Endothelial cell of umbilical vein (primary cell): ENCODE results near the gene GPR22.

Source experiments
- CTCF ChIP-seq, 2 donors: IDR thresholded peaks; 1 replicate in 1 of 2; 2 replicates in 1 of 2; pipeline ENCODE4 v1.5.1; 2011; ENCODE audit warnings: low read length in 2 of 2, mild to moderate bottlenecking in 2 of 2, moderate library complexity in 2 of 2, control low read depth in 1 of 2, inconsistent platforms in 1 of 2, low read depth in 1 of 2; ENCODE audit not compliant: insufficient read depth in 1 of 2; ENCODE audit errors: extremely low read depth in 1 of 2
- EZH2 ChIP-seq: IDR thresholded peaks from 2 replicates; pipeline ENCODE4 v1.6.1; 2012; ENCODE audit warnings: borderline replicate concordance, low read depth, mild to moderate bottlenecking, moderate library complexity, low read length, inconsistent platforms; ENCODE audit not compliant: severe bottlenecking
- FOS ChIP-seq: IDR thresholded peaks from 2 replicates; pipeline ENCODE4 v1.6.1; 2011; ENCODE audit warnings: mild to moderate bottlenecking, low read length, moderate library complexity, borderline replicate concordance; ENCODE audit not compliant: insufficient read depth
- GATA2 ChIP-seq: IDR thresholded peaks from 2 replicates; pipeline ENCODE4 v1.7.0; 2011; ENCODE audit warnings: low read depth, mild to moderate bottlenecking, moderate library complexity, mixed read lengths, low read length; ENCODE audit not compliant: insufficient read length, insufficient read depth
- JUN ChIP-seq: IDR thresholded peaks from 2 replicates; pipeline ENCODE4 v1.6.1; 2011; ENCODE audit warnings: borderline replicate concordance, low read depth; ENCODE audit not compliant: insufficient read length, insufficient read depth
- MAX ChIP-seq: IDR thresholded peaks from 2 replicates; pipeline ENCODE4 v1.6.1; 2011; ENCODE audit not compliant: insufficient read depth, insufficient read length
- MYC ChIP-seq: IDR thresholded peaks from one replicate; pipeline ENCODE4 v1.6.1; 2011; ENCODE audit warnings: mild to moderate bottlenecking, low read depth, low read length
- POLR2A ChIP-seq: IDR thresholded peaks from 2 replicates; pipeline ENCODE4 v1.6.1; 2012; ENCODE audit warnings: low read depth, mild to moderate bottlenecking, control low read depth, low read length
- POLR2AphosphoS5 ChIP-seq: IDR thresholded peaks from 2 replicates; pipeline ENCODE4 v1.6.1; 2012; ENCODE audit warnings: low read depth, mild to moderate bottlenecking, control low read depth, low read length, moderate library complexity; ENCODE audit not compliant: insufficient read depth

GRCh38 chr7:107467972-107468371 is 1.9 kb upstream of the GPR22 start:
- TF ChIP-seq CTCF (IDR thresholded peaks at IDR 0.05; ENCODE audit: extremely low read depth in 1 of 2, insufficient read depth in 1 of 2, low read depth in 1 of 2, low read length in 2 of 2): no peak
- TF ChIP-seq EZH2: no peak
- TF ChIP-seq MAX: no peak
- TF ChIP-seq POLR2A: no peak
- TF ChIP-seq JUN: no peak
- no peak for TF ChIP-seq MYC
- no peak for TF ChIP-seq FOS
- TF ChIP-seq POLR2AphosphoS5: no peak
- TF ChIP-seq GATA2: no peak
